OCI-LY7 (cell line): ENCODE results near the gene CNPY2. TPM values are rescaled to one million over a fixed set of nuclear protein-coding genes. Genes with fewer than 3 reads are reported as not detected.
"Not testable (repeated sequence)": the region's sequence is repeated elsewhere in the genome, so short reads cannot be mapped to it uniquely, and the experiment has no call there.

Source experiments
- BruUV-seq: library from RNA; stranded (reverse); fragments of 400-500 nt; replicated peaks from 2 replicates; lab custom pipeline; 2021; lab: Mats Ljungman, UMichigan
- CTCF ChIA-PET: fragments of 300-600 bp; sonication (Branson Sonifier 250); formaldehyde crosslinking; loops from one replicate; lab custom pipeline; 2022; ENCODE audit warnings: antibody characterized with exemption; ENCODE audit not compliant: unreplicated experiment; lab: Charles Lee
- POLR2A ChIA-PET: fragments of 300-600 bp; sonication (Branson Sonifier 250); formaldehyde crosslinking; loops from one replicate; lab custom pipeline; 2022; ENCODE audit warnings: antibody characterized with exemption; lab: Charles Lee
- DNase-seq: peaks from one replicate; pipeline ENCODE4 v3.0.0-alpha.2; 2015; ENCODE audit warnings: low spot score
- H2AFZ ChIP-seq: fragments of 200-600 bp; sonication (generic), shearing (Covaris generic); 2 replicates; pipeline ENCODE4 v1.6.1; 2014; ENCODE audit warnings: mild to moderate bottlenecking, antibody characterized with exemption, low read length, moderate library complexity
- H3K27ac ChIP-seq: fragments of 200-600 bp; sonication (generic); 2 replicates; pipeline ENCODE4 v1.5.1; 2014; ENCODE audit warnings: mixed run types, low read depth, mild to moderate bottlenecking, moderate library complexity, low read length, inconsistent platforms; ENCODE audit not compliant: poor library complexity, severe bottlenecking
- H3K36me3 ChIP-seq: fragments of 200-600 bp; sonication (generic); 2 replicates; pipeline ENCODE4 v1.6.1; 2014; ENCODE audit warnings: mild to moderate bottlenecking, antibody characterized with exemption, low read length, moderate library complexity, mixed read lengths; ENCODE audit not compliant: insufficient read depth
- H3K4me1 ChIP-seq: fragments of 200-600 bp; sonication (generic); 2 replicates; pipeline ENCODE4 v1.5.1; 2014; ENCODE audit warnings: mild to moderate bottlenecking, low read length; ENCODE audit not compliant: insufficient read depth, poor library complexity, severe bottlenecking
- H3K4me2 ChIP-seq: fragments of 200-600 bp; sonication (generic); 2 replicates; pipeline ENCODE4 v1.6.1; 2014; ENCODE audit warnings: mild to moderate bottlenecking, low read length
- H3K4me3 ChIP-seq: fragments of 200-600 bp; sonication (generic); 2 replicates; pipeline ENCODE4 v1.5.1; 2014; ENCODE audit warnings: mild to moderate bottlenecking, low read depth, low read length; ENCODE audit not compliant: poor library complexity, severe bottlenecking
- H3K79me2 ChIP-seq: fragments of 200-600 bp; sonication (generic); 2 replicates; pipeline ENCODE4 v1.6.1; 2016; ENCODE audit warnings: low read depth, mild to moderate bottlenecking, low read length, moderate library complexity, mixed read lengths; ENCODE audit not compliant: insufficient read depth
- H3K9me2 ChIP-seq: fragments of 200-600 bp; sonication (generic); 2 replicates; pipeline ENCODE4 v1.6.1; 2016; ENCODE audit warnings: mild to moderate bottlenecking, low read length, mixed read lengths; ENCODE audit not compliant: insufficient read depth
- H3K9me3 ChIP-seq: fragments of 200-600 bp; sonication (generic); 2 replicates; pipeline ENCODE4 v1.6.1; 2014; ENCODE audit warnings: mild to moderate bottlenecking, mixed run types, low read length, mixed read lengths
- H4K20me1 ChIP-seq: fragments of 200-600 bp; sonication (generic); 2 replicates; pipeline ENCODE4 v1.6.1; 2014; ENCODE audit warnings: mild to moderate bottlenecking, antibody characterized with exemption, low read length, moderate library complexity, mixed read lengths; ENCODE audit not compliant: insufficient read depth
- CTCF ChIP-seq: fragments of 200-600 bp; sonication (generic); conservative IDR thresholded peaks from 2 replicates; pipeline ENCODE4 v1.5.1; 2014; ENCODE audit warnings: mild to moderate bottlenecking, antibody characterized with exemption, low read length, moderate library complexity, mixed read lengths
- EZH2phosphoT487 ChIP-seq: fragments of 200-600 bp; sonication (generic); IDR thresholded peaks from 2 replicates; pipeline ENCODE4 v1.6.1; 2018; ENCODE audit warnings: low read depth, borderline replicate concordance, mild to moderate bottlenecking, mixed run types, antibody characterized with exemption, low read length, moderate library complexity, mixed read lengths
- intact Hi-C: fragments of 100-400 bp; cut with micrococcal nuclease; formaldehyde crosslinking; loops from one replicate; pipeline ENCODE4 v1.10.0; 2022; ENCODE audit not compliant: unreplicated experiment
- total RNA-seq, 2 experiments: library from RNA; depleted of rRNA in 1 of 2; stranded (reverse); fragments of >200 nt in 1 of 2; shearing (Covaris generic) in 1 of 2; gene quantifications; 2 replicates each; pipeline ENCODE4 v1.2.3, GENCODE V29; 2014 to 2022

The CNPY2 gene
- total RNA-seq, 2 experiments from 2014 or later: 75.5 to 85.5 TPM

- H4K20me1 ChIP-seq: no peaks in the 10 kb centered on the region
- H3K4me3 ChIP-seq: peak overlapping the region; percentile 69
- no TSS peak for BruUV-seq
- TF ChIP-seq CTCF: no peak
- no peak for TF ChIP-seq EZH2phosphoT487
- no peak for DNase-seq
- no peaks in the 10 kb centered on the region for H3K9me2 ChIP-seq
- peaks cover 16% of the 10 kb centered on the region for H3K4me1 ChIP-seq
- peaks cover 29% of the 10 kb centered on the region for H3K36me3 ChIP-seq
- intact Hi-C loops: no loop called here
- peak overlapping the region; percentile 72 for H3K4me2 ChIP-seq
- H2AFZ ChIP-seq: peak overlapping the region; percentile 42
- no peaks in the 10 kb centered on the region for H3K79me2 ChIP-seq
- H3K9me3 ChIP-seq: no peaks in the 10 kb centered on the region
- CTCF ChIA-PET: interaction anchor here (0.6 kb wide), 1 partner anchor 32 kb away, joined by 3 read pairs; no protein-coding TSS in a partner anchor
- POLR2A ChIA-PET: interaction anchor here (0.6 to 1.5 kb wide), 8 partner anchors 8 to 276 kb away, joined by 3 to 7 read pairs (median 4); partner anchors contain the start of genes CNPY2, CS, PAN2 and RNF41
- H3K27ac ChIP-seq: peak overlapping the region; percentile 62
These were observed 48.2 kb downstream of the CNPY2 start for GRCh38 chr12:56267443-56268071.

DNA sequence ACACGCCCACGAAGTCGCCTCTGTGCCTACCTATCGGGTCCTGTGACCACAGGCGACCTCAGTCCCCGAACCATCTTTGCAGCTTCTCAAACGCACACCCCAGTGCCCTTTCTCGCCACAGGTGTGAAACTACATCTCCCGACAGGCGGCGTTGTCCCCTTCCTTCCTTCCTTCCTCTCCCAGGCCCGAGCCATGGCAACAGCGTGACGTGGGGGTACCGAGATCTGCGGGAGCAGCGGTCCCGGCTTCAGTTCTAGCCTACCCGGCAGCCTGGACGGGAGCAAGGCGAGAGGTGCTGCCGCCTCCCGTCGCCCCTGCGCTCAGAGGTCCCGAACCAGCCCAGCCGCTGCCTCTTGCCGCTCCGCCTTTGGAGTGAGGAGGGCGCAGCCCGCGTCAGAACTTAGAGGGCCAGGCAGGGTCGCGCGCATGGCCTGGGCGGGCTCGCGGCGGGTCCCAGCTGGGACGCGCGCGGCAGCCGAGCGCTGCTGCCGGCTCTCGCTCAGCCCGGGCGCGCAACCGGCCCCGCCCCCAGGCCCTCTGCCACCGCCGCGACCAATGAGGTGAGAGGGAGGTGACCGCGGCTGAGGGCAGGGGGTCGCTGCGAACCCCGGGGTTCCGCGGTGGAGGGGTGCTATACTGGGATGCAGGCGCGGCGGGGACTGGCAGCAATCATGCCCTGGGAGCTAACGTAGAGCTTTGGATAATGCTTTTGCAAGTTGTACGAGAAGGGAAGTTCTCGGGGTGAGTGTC is 48.9 kb downstream of the CNPY2 start, which contains the start of gene COQ10A:
COQ10A (plus strand) TSS at position 250 of the 750 bp plus-strand sequence; CDS start at position 427, 177 bp downstream.
- peak within 1 kb of the TSS; percentile 69 for H3K4me3 ChIP-seq
- H4K20me1 ChIP-seq: no peaks in the 10 kb centered on the region
- peak; percentile 72 for TF ChIP-seq CTCF
- TF ChIP-seq EZH2phosphoT487: no peak
- peaks cover 22% of the 10 kb centered on the region for H3K36me3 ChIP-seq
- peaks cover 16% of the 10 kb centered on the region for H3K4me1 ChIP-seq
- no peaks in the 10 kb centered on the region for H3K9me2 ChIP-seq
- CTCF ChIA-PET: interaction anchor here (0.6 kb wide), 1 partner anchor 9 kb away, joined by 3 read pairs; no protein-coding TSS in a partner anchor
- BruUV-seq: no TSS peak
- peak; percentile 89 for DNase-seq
- no peaks in the 10 kb centered on the region for H3K79me2 ChIP-seq
- no peaks in the 10 kb centered on the region for H3K9me3 ChIP-seq
- peak within 1 kb of the TSS; percentile 62 for H3K27ac ChIP-seq
- intact Hi-C loops: no loop called here
- peak within 1 kb of the TSS; percentile 42 for H2AFZ ChIP-seq
- POLR2A ChIA-PET: interaction anchor here (0.6 to 1.5 kb wide), 8 partner anchors 9 to 276 kb away, joined by 3 to 7 read pairs (median 4); partner anchors contain the start of genes CNPY2, CS, PAN2 and RNF41
- H3K4me2 ChIP-seq: peak within 1 kb of the TSS; percentile 72

DNA sequence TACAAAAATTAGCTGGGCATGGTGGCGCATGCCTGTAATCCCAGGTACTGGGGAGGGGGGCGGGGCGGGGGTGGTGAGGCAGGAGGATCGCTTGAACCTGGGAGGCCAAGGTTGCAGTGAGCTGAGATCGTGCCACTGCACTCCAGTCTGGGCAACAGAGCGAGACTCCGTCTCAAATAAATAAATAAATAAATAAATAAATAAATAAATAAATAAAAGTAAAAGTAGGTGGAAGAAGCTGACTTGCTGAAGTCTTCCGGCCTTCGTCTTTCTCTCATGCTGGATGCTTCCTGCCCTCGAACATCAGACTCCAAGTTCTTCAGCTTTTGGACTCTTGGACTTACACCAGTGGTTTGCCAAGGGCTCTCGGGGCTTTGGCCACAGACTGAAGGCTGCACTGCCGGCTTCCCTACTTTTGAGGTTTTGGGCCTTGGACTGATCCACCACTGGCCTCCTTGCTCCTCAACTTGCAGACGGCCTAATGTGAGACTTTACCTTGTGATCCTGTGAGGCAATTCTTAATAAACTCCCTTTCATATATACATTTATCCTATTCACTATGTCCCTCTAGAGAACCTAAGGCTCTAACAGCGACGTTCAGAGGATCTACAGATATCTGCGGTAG is 49.6 kb downstream of the CNPY2 start:
- H3K9me3 ChIP-seq, DNase-seq, BruUV-seq, H3K9me2 ChIP-seq, H3K79me2 ChIP-seq, intact Hi-C loops, H4K20me1 ChIP-seq: not testable (repeated sequence)
- Histone ChIP-seq H2AFZ (peak overlapping the region; percentile 42), H3K36me3 (peaks cover 15% of the 10 kb centered on the region), H3K4me2 (peak overlapping the region; percentile 72), H3K4me1 (peaks cover 16% of the 10 kb centered on the region), H3K27ac (peak overlapping the region; percentile 62), H3K4me3 (peak overlapping the region; percentile 69)
- ChIA-PET POLR2A (interaction anchor here (0.6 to 1.5 kb wide), 2 partner anchors 44 to 199 kb away, joined by 3 to 7 read pairs; partner anchors contain the start of gene RNF41), CTCF (interaction anchor here (0.6 kb wide), 1 partner anchor 9 kb away, joined by 3 read pairs; no protein-coding TSS in a partner anchor)
